Natural killer cell (primary cell): ENCODE data around the gene DACH1. TPM values are rescaled to one million over a fixed set of nuclear protein-coding genes. Genes with fewer than 3 reads are reported as not detected.

Experiments used
- ATAC-seq, 3 donors: fragments of 150-1000 bp in 2 of 3; fragments of 200-7000 bp in 1 of 3; cut with Tn5 transposase; 1 replicate in 1 of 3; 2 replicates in 2 of 3; pipeline ENCODE4 v1.10.0; 2021; ENCODE audit warnings: mild to moderate bottlenecking in 2 of 3, moderate library complexity in 2 of 3
- DNase-seq, 2 donors: peaks; one replicate each; pipeline versions ENCODE4 v3.0.0 to v3.0.0-alpha.2; 2013 to 2021; ENCODE audit warnings: mixed read lengths in 1 of 2
- H3K27ac ChIP-seq: one replicate; pipeline ENCODE4 v1.5.1; 2013; ENCODE audit warnings: mild to moderate bottlenecking, low read length
- H3K27me3 ChIP-seq: one replicate; pipeline ENCODE4 v1.6.1; 2013; ENCODE audit warnings: low read length; ENCODE audit not compliant: control insufficient read depth, insufficient read depth
- H3K36me3 ChIP-seq: one replicate; pipeline ENCODE4 v1.6.1; 2013; ENCODE audit warnings: low read length; ENCODE audit not compliant: control insufficient read depth, insufficient read depth
- H3K4me1 ChIP-seq: one replicate; pipeline ENCODE4 v1.6.1; 2013; ENCODE audit warnings: low read length; ENCODE audit not compliant: control insufficient read depth, insufficient read depth
- H3K4me3 ChIP-seq: one replicate; pipeline ENCODE4 v1.5.1; 2013; ENCODE audit warnings: low read length
- H3K9me3 ChIP-seq: one replicate; pipeline ENCODE4 v1.6.1; 2013; ENCODE audit warnings: low read length; ENCODE audit not compliant: control insufficient read depth, insufficient read depth
- H3K27ac Mint-ChIP-seq, 2 donors: one replicate each; pipeline ENCODE4 v1.8.0; 2022; ENCODE audit warnings: mild to moderate bottlenecking in 2 of 2, mixed read lengths in 2 of 2, moderate library complexity in 1 of 2
- H3K27me3 Mint-ChIP-seq, 2 donors: one replicate each; pipeline ENCODE4 v1.8.0; 2022; ENCODE audit warnings: low read depth in 2 of 2, mixed read lengths in 2 of 2
- H3K36me3 Mint-ChIP-seq: one replicate; pipeline ENCODE4 v1.8.0; 2022; ENCODE audit warnings: mixed read lengths
- H3K4me1 Mint-ChIP-seq, 2 donors: one replicate each; pipeline ENCODE4 v1.8.0; 2022; ENCODE audit warnings: mixed read lengths in 2 of 2
- H3K4me3 Mint-ChIP-seq: one replicate; pipeline ENCODE4 v1.8.0; 2022; ENCODE audit warnings: mild to moderate bottlenecking, moderate library complexity, mixed read lengths
- H3K9me3 Mint-ChIP-seq, 2 donors: one replicate each; pipeline ENCODE4 v1.8.0; 2022; ENCODE audit warnings: mixed read lengths in 2 of 2
- CTCF ChIP-seq: fragments of 200-600 bp; IDR thresholded peaks from one replicate; pipeline ENCODE4 v1.8.0; 2022; ENCODE audit warnings: antibody characterized with exemption
- WGBS: methylation state at CpG from one replicate; pipeline ENCODE4 v1.1.7; 2013; ENCODE audit warnings: missing lambda C conversion rate; ENCODE audit not compliant: insufficient coverage; 5-methylcytosine and 5-hydroxymethylcytosine counted together
- intact Hi-C: fragments of 100-400 bp; cut with micrococcal nuclease; formaldehyde crosslinking; loops from one replicate; pipeline ENCODE4 v1.14.2; 2022
- total RNA-seq, 4 donors: library from RNA; stranded (reverse); fragments of 120-200 nt in 1 of 4; gene quantifications; one replicate each; pipeline versions ENCODE4 v1.2.3 to v1.2.4, GENCODE V29; 2013 to 2022

Gene DACH1
- total RNA-seq, 3 donors from 2014 or later (not counting 1 experiment from before 2014, with no cell fraction given): 0.29 to 2.3 (median 0.49) TPM

- 97% methylated on average over 2 of the region's 2 CpGs for WGBS
Measured at GRCh38 chr13:71801781-71802180, 65.2 kb downstream of the DACH1 start.

GRCh38 chr13:71801165-71801760 is 65.7 kb downstream of the DACH1 start:
- H3K27ac ChIP-seq: no peak overlapping the region
- no peaks in the 10 kb centered on the region for H3K9me3 ChIP-seq
- no peaks in the 10 kb centered on the region for H3K27me3 ChIP-seq
- H3K4me1 ChIP-seq: no peaks in the 10 kb centered on the region
- no peak overlapping the region for H3K4me3 ChIP-seq
- 84% methylated on average over 3 of the region's 3 CpGs for WGBS
- H3K27ac Mint-ChIP-seq: no peak overlapping the region
- H3K27me3 Mint-ChIP-seq: no peaks in the 10 kb centered on the region
- DNase-seq: no peak
- no peak overlapping the region for H3K4me3 Mint-ChIP-seq
- TF ChIP-seq CTCF: no peak
- H3K4me1 Mint-ChIP-seq: no peaks in the 10 kb centered on the region
- no peaks in the 10 kb centered on the region for H3K36me3 Mint-ChIP-seq
- no peaks in the 10 kb centered on the region for H3K36me3 ChIP-seq
- ATAC-seq: no peak
- H3K9me3 Mint-ChIP-seq: peaks cover 0 to 2% of the 10 kb centered on the region in 2 donors
- intact Hi-C loops: no loop called here

More at GRCh38 chr13:71801781-71802180, 65.2 kb downstream of the DACH1 start:
- H3K27ac Mint-ChIP-seq: no peak overlapping the region
- no peak overlapping the region for H3K4me3 Mint-ChIP-seq
- no peaks in the 10 kb centered on the region for H3K36me3 ChIP-seq
- no peak for TF ChIP-seq CTCF
- no peaks in the 10 kb centered on the region for H3K4me1 Mint-ChIP-seq
- H3K27me3 ChIP-seq: no peaks in the 10 kb centered on the region
- no peak for DNase-seq
- H3K36me3 Mint-ChIP-seq: no peaks in the 10 kb centered on the region
- H3K9me3 Mint-ChIP-seq: peaks cover 0 to 2% of the 10 kb centered on the region in 2 donors
- no peaks in the 10 kb centered on the region for H3K27me3 Mint-ChIP-seq
- intact Hi-C loops: no loop called here
- no peaks in the 10 kb centered on the region for H3K4me1 ChIP-seq
- ATAC-seq: no peak
- no peak overlapping the region for H3K4me3 ChIP-seq
- H3K9me3 ChIP-seq: no peaks in the 10 kb centered on the region
- no peak overlapping the region for H3K27ac ChIP-seq

- DNase-seq: no peak
- H3K4me1 ChIP-seq: no peaks in the 10 kb centered on the region
- ATAC-seq: no peak
- no peak for TF ChIP-seq CTCF
- WGBS: 92% methylated on average over 3 of the region's 4 CpGs
- H3K4me1 Mint-ChIP-seq: no peaks in the 10 kb centered on the region
- no peak overlapping the region for H3K4me3 ChIP-seq
- no peak overlapping the region for H3K27ac Mint-ChIP-seq
- no peaks in the 10 kb centered on the region for H3K36me3 ChIP-seq
- no peaks in the 10 kb centered on the region for H3K36me3 Mint-ChIP-seq
- intact Hi-C loops: no loop called here
- no peak overlapping the region for H3K27ac ChIP-seq
- no peaks in the 10 kb centered on the region for H3K9me3 ChIP-seq
- no peak overlapping the region for H3K4me3 Mint-ChIP-seq
- H3K27me3 Mint-ChIP-seq: no peaks in the 10 kb centered on the region
- no peaks in the 10 kb centered on the region for H3K27me3 ChIP-seq
- H3K9me3 Mint-ChIP-seq: no peaks in the 10 kb centered on the region
Measured at GRCh38 chr13:71799324-71799723, 67.7 kb downstream of the DACH1 start.

- Histone ChIP-seq H3K9me3 (no peaks in the 10 kb centered on the region), H3K4me3 (no peak overlapping the region), H3K27me3 (no peaks in the 10 kb centered on the region), H3K36me3 (no peaks in the 10 kb centered on the region), H3K27ac (no peak overlapping the region), H3K4me1 (no peaks in the 10 kb centered on the region)
- Mint-ChIP-seq H3K4me3 (no peak overlapping the region), H3K27ac (no peak overlapping the region), H3K4me1 (no peaks in the 10 kb centered on the region), H3K27me3 (no peaks in the 10 kb centered on the region), H3K36me3 (no peaks in the 10 kb centered on the region), H3K9me3 (no peaks in the 10 kb centered on the region)
- ATAC-seq (no peak), DNase-seq (no peak)
- WGBS: no CpG with 5 or more reads among the region's 1 CpG
- intact Hi-C loops: no loop called here
- no peak for TF ChIP-seq CTCF
Measured at GRCh38 chr13:71798707-71799106, 68.3 kb downstream of the DACH1 start.
